Measurements from ENCODE around the gene RAE1.

DNA sequence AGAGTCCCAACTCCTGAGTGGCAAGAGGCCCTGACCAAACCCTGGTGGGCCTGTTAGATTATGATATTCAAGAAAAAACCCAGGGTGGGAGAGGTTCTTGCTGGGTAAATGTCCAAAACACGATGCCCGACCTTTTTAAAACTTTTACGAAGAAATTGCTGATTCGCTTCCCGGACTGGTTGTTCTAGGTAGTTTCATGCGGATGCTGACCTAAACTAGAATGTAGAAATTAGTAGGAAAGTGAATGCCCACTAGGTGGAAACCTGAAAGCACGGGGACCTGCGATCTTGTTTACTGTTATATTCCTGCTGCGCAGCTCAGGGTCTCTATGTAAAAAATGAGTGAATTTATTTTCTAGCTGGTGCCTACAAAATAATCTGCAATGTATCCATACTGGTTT, 2.3 kb downstream of the RAE1 start:
- TF ChIP-seq CBFB (CRISPR knock-in tag; IDR thresholded peaks at IDR 0.05; ENCODE audit: low read depth) (no peak), NFATC4 (CRISPR knock-in tag; IDR thresholded peaks at IDR 0.05) (no peak), CREM (CRISPR knock-in tag; IDR thresholded peaks at IDR 0.05) (no peak), ZNF263 (CRISPR knock-in tag; IDR thresholded peaks at IDR 0.05; ENCODE audit: low read depth) (no peak), ZNF317 (CRISPR knock-in tag; IDR thresholded peaks at IDR 0.05; ENCODE audit: borderline replicate concordance, low read depth) (no peak), TEAD1 (CRISPR knock-in tag; IDR thresholded peaks at IDR 0.05) (no peak), SMAD3 (CRISPR knock-in tag; IDR thresholded peaks at IDR 0.05; ENCODE audit: borderline replicate concordance) (no peak), ZNF416 (CRISPR knock-in tag; IDR thresholded peaks at IDR 0.05) (no peak), FOXP1 (CRISPR knock-in tag; IDR thresholded peaks at IDR 0.05; ENCODE audit: borderline replicate concordance) (no peak)
- TF ChIP-seq, protein P1, sequence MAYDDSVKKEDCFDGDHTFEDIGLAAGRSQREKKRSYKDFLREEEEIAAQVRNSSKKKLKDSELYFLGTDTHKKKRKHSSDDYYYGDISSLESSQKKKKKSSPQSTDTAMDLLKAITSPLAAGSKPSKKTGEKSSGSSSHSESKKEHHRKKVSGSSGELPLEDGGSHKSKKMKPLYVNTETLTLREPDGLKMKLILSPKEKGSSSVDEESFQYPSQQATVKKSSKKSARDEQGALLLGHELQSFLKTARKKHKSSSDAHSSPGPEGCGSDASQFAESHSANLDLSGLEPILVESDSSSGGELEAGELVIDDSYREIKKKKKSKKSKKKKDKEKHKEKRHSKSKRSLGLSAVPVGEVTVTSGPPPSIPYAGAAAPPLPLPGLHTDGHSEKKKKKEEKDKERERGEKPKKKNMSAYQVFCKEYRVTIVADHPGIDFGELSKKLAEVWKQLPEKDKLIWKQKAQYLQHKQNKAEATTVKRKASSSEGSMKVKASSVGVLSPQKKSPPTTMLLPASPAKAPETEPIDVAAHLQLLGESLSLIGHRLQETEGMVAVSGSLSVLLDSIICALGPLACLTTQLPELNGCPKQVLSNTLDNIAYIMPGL (CRISPR knock-in tag; IDR thresholded peaks at IDR 0.05) = no peak
- TF ChIP-seq, protein P2, sequence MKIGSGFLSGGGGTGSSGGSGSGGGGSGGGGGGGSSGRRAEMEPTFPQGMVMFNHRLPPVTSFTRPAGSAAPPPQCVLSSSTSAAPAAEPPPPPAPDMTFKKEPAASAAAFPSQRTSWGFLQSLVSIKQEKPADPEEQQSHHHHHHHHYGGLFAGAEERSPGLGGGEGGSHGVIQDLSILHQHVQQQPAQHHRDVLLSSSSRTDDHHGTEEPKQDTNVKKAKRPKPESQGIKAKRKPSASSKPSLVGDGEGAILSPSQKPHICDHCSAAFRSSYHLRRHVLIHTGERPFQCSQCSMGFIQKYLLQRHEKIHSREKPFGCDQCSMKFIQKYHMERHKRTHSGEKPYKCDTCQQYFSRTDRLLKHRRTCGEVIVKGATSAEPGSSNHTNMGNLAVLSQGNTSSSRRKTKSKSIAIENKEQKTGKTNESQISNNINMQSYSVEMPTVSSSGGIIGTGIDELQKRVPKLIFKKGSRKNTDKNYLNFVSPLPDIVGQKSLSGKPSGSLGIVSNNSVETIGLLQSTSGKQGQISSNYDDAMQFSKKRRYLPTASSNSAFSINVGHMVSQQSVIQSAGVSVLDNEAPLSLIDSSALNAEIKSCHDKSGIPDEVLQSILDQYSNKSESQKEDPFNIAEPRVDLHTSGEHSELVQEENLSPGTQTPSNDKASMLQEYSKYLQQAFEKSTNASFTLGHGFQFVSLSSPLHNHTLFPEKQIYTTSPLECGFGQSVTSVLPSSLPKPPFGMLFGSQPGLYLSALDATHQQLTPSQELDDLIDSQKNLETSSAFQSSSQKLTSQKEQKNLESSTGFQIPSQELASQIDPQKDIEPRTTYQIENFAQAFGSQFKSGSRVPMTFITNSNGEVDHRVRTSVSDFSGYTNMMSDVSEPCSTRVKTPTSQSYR (CRISPR knock-in tag; IDR thresholded peaks at IDR 0.05) = no peak
- TF ChIP-seq, protein P3, sequence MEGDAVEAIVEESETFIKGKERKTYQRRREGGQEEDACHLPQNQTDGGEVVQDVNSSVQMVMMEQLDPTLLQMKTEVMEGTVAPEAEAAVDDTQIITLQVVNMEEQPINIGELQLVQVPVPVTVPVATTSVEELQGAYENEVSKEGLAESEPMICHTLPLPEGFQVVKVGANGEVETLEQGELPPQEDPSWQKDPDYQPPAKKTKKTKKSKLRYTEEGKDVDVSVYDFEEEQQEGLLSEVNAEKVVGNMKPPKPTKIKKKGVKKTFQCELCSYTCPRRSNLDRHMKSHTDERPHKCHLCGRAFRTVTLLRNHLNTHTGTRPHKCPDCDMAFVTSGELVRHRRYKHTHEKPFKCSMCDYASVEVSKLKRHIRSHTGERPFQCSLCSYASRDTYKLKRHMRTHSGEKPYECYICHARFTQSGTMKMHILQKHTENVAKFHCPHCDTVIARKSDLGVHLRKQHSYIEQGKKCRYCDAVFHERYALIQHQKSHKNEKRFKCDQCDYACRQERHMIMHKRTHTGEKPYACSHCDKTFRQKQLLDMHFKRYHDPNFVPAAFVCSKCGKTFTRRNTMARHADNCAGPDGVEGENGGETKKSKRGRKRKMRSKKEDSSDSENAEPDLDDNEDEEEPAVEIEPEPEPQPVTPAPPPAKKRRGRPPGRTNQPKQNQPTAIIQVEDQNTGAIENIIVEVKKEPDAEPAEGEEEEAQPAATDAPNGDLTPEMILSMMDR (IDR thresholded peaks at IDR 0.05) = no peak
- TF ChIP-seq, protein P4, sequence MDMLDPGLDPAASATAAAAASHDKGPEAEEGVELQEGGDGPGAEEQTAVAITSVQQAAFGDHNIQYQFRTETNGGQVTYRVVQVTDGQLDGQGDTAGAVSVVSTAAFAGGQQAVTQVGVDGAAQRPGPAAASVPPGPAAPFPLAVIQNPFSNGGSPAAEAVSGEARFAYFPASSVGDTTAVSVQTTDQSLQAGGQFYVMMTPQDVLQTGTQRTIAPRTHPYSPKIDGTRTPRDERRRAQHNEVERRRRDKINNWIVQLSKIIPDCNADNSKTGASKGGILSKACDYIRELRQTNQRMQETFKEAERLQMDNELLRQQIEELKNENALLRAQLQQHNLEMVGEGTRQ (CRISPR knock-in tag; IDR thresholded peaks at IDR 0.05) = no peak

Measured in WTC11 (cell line).